GM18907 (cell line): ENCODE measurements around the gene DAPK2.

Experiments
- ATAC-seq: cut with Tn5 transposase; IDR thresholded peaks from one replicate; pipeline ENCODE4 v1.9.1; 2021; ENCODE audit warnings: mild to moderate bottlenecking, moderate library complexity; ENCODE audit not compliant: unreplicated experiment

The DAPK2 gene

DNA sequence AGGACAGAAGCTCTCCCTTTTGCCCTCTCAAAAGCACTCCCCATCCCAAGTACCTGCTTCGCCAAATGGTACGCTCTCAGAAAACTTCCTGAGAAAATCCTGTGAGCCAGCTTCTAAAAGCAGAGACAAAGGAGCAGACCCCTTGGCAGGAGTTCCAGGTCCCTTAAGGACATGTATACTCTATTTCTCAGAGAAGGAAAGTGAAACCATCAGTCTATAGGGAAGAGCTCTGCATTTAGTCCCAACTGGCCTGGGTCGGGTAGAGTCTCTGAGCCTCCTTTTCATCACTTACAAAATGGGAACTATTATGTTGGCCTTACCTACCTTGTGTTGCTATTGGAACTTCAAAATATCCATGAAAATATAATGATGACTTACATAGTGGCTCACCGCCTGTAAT, 19.7 kb downstream of the DAPK2 start:
- ATAC-seq, result no peak

GRCh38 chr15:64024172-64025050, 21.9 kb downstream of the DAPK2 start:
- ATAC-seq, result no peak

DNA sequence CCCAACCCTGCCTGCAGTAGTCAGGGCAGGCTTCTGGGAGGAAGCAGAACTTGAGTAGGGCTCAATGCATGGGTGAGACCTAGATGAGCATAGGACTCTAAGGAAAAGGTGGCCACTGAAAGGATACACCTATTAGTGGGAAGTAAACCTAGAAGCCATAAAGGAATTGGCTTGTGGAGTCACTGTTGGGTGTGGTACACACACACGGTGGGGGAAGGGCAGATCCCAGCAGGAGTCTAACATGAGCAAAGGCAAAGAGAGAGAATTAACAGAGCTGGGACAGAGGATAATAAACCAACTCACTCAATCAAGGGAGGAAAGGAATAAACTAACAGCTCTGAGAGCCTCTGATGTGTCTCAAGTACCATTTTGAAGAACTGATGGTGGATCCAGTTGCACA, 23.1 kb downstream of the DAPK2 start:
- ATAC-seq, result no peak

GRCh38 chr15:64022571-64022970, 23.7 kb downstream of the DAPK2 start:
- ATAC-seq, result no peak

DNA sequence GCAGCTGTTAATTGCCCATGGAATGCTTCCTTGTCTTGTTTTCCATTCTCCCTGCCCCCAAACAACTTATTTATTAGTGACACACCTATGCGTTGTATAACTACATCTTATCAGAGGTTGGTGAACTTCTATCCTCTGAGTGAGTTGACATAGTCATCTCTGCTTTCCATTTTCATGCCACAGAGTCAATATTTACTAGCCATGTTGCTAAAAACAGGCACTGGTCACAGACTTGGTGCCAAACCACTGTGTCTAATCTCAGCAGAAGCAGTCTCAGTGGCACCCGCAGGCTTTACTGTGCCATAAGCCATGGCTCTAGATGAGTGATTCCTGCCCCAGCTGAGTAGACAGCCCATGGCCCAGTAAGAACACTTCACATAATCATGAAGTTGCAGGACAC, 26.5 kb downstream of the DAPK2 start:
- ATAC-seq, result peak; percentile 83

DNA sequence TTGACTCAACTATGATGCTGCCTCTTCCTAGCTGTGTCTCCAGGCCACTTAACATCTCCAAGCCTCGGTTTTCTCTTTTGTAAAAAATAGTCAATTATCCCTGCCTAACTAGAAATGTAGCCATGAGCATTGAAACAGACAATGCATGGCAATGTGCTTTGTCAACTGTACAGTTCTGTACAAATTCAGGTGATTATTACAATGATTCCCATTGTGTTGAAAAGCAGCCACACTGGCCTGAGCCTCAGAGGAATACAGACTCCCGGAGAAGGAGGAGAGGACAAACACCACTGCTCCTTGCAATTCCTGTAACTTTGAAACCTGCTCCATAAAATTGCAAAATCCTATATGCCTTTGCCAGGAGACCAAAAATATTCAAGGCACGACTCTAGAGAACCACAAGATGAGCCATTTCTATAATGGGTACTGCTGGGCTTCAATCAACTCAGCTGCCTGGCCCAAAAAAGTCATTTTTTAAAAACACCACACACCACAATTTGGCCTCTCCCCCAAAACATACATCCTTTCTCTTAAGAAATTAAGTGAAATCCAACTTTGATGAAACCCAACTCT, 28.6 kb downstream of the DAPK2 start:
- no peak for ATAC-seq

DNA sequence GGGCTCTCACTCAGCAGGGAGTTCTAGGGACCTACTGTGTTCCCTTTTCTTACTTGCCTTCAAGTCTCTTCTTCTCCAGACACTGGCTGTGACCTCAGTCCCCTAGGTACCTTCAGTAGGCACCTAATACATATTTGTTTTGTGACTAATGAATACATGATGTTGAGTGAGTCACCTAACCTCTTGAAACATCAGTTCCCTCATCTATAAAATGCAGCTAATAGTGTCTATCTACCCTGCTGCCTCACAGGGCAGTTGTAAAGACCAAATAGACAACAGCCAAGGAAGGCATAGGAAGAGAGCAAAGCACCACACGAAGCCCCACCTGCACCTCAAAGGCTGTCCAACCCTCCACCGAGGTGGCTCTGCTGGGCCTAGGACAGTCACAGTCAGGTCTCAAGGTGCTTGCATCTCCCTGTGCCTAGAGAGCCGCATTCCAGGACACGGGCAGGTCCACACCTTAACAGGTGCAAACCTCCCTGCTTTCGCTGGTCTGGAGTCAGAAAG, 29.1 kb downstream of the DAPK2 start:
- ATAC-seq, result no peak

GRCh38 chr15:64016257-64016656, 30.0 kb downstream of the DAPK2 start:
- no peak for ATAC-seq

- ATAC-seq, result no peak
Observed at GRCh38 chr15:64014995-64015394, 31.3 kb downstream of the DAPK2 start.

DNA sequence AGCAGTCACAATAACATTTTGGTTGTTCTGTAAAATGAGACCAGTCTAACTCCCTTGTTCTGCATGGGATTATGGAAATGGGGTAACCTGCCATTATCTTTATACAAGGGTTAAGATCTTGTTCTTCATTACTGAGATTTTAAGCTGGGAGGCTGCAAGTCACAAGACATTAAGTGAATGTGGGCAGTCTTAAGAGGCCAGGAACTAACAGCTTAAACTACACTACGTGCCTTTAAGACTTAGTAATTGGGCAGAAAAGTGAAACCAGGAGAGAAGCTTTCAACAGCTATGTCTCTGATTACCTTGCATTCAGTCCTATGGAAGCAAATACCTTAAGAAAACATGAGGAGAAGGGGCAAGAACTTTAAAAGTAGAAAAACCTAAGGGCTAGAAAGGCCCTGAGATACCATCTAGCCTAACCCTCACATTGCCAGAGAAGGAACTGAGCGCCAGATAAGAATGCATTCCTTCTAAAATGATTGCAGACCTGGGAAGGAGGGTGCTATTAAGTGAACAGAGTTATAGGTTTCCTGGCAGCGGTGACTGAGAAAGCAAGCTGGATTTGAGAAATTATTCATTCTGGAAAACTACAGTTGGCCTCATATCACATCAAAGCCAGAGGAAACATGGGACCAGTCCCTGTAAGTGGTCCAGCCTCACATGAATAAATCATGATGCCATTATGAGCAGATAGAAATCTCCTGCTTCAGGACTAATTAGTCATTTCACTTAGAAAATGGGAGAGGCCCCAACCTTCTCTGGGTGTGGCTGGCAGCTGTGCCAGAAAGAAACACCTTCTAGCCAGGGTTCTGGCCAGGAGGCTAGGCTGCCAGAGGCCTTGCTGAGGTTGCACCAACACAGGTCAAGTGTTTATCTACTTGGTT, 32.9 kb downstream of the DAPK2 start:
- ATAC-seq, result no peak

DNA sequence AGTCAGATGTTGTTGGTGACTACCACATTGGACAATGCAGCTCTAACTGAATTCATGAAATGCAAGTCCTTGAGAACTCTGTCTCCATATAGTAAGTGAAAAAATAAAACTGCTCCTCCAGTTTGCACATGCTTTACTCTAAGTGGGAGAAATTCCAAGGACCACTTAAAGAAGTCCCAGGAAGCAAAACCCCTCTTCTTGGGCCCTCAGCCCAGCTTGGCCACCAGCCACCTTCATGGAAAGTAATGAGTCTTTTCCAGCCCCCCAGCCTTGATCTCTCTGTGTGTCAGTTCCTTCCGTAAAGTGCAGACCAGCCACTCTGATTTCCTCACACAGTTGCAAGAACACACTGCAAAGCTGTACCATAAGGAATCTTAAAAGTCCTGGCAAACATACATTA, 34.5 kb downstream of the DAPK2 start:
- no peak for ATAC-seq

DNA sequence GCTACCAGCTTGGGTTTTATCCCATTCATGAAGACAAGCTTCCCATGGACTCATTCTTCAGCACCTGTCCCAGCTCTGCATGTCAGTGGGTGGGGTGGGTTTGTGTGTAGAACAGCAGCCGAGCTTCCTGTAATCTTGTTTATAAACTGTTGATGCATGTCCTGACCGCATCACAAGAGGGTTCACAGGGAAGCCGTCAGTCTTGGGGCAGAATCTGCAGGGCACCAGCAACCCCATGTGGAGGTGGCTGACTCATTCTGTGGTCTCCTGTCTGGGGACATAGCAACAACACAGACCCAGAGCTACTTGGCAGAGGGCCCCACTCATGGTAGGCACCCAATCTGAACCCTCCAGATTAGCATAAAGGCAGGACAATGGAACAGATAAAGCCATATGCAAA, 35.6 kb downstream of the DAPK2 start:
- peak; percentile 89 for ATAC-seq

DNA sequence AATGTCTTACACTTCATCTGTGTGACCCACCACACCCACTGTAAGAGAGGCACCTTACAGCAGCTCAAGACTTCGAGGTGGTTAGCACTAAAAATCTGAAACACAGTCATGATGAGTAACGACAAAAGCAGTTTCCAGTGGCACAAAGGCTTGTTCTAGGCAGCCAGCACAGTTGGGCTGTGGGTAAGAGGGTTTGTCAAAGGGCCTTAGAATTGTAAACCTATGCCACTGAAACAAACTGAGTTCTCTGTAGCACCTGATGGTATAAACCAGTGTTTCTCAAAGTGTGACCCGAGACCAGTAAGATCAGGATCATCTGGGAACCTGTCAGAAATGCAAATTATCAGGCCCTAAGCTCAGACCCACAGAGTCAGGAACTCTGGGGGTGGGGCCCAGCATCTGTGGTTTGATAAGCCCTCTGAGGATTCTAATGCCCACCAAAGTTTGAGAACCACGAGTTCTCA, 36.5 kb downstream of the DAPK2 start:
- no peak for ATAC-seq

- no peak for ATAC-seq
Observed at GRCh38 chr15:64009241-64009640, 37.0 kb downstream of the DAPK2 start.

- no peak for ATAC-seq
Observed at GRCh38 chr15:64008177-64008576, 38.1 kb downstream of the DAPK2 start.

- no peak for ATAC-seq
Observed at GRCh38 chr15:64006642-64007041, 39.6 kb downstream of the DAPK2 start.

DNA sequence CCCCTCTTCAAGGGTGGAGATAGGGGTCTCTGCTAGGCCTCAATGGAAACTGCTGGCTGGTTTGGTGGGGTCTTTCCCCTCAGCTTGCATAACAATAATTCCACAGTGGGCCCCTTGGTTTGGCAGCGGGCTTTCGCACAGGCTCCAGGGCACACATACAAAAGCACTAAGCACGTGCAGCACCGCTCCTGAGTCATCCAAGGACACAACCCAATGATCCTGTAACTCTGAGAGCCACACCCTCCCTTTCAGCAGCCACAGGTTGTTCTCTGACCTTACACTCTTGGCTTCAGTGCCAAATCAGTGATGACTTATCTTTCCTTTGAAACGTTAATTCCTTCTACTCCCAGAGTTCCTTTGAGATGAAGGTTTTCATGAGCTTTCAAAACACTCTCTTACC, 41.7 kb downstream of the DAPK2 start:
- ATAC-seq, result no peak

DNA sequence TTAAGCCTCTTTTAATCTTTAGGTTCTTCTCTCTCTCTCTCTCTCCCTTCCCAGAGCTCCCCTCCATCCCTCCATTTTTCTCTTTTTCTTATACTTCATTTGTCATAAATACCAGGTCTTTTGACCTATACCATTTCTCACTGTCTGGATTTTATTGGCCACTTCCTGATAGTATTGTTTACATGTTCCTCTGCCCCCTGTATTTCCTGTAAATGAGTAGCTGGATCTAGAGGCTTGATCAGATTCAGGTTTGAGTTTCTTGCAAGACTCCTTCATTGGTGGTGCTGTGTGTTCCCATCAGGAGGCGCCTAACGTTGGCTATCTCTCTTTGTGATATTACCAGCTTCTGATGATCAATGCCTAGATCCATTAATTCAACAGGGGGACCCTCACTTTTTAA, 42.2 kb downstream of the DAPK2 start:
- ATAC-seq, result no peak

DNA sequence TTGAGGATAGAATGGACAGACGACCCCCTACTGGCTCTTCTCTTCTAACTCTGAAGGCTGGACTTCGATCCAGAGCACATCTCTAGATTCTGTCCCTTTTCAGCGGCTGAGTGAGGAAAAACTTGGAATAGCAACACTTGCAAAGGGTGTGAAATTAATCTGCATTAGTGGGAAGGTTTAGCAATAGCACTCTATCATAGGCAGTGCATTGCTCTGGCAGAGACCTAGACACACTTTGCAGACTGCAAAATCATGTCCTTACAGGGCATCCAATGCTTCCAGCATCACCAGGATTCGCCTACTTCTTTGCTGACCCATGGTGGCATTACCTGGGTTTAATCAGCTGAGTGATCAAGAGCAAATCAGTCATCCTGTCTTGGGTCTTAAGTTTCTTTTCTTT, 43.1 kb downstream of the DAPK2 start:
- ATAC-seq, result no peak

- no peak for ATAC-seq
Observed at GRCh38 chr15:64001148-64001547, 45.1 kb downstream of the DAPK2 start.

GRCh38 chr15:64000183-64000951, 45.9 kb downstream of the DAPK2 start:
- ATAC-seq, result no peak
